GM21381 (cell line): ENCODE results near the gene FBXW9.
"Not testable (repeated sequence)": the region's sequence is repeated elsewhere in the genome, so short reads cannot be mapped to it uniquely, and the experiment has no call there.

Experiments
- ATAC-seq: cut with Tn5 transposase; IDR thresholded peaks from one replicate; pipeline ENCODE4 v1.9.1; 2021; ENCODE audit warnings: mild to moderate bottlenecking, moderate library complexity; ENCODE audit not compliant: unreplicated experiment

The FBXW9 gene

GRCh38 chr19:12681074-12681987 is 15.1 kb downstream of the FBXW9 start, which contains the start of gene DHPS:
Gene DHPS, minus strand, starts transcription at chr19:12681880. Its CDS starts 114 bp downstream, at chr19:12681766.
- ATAC-seq, result peak; percentile 59

DNA sequence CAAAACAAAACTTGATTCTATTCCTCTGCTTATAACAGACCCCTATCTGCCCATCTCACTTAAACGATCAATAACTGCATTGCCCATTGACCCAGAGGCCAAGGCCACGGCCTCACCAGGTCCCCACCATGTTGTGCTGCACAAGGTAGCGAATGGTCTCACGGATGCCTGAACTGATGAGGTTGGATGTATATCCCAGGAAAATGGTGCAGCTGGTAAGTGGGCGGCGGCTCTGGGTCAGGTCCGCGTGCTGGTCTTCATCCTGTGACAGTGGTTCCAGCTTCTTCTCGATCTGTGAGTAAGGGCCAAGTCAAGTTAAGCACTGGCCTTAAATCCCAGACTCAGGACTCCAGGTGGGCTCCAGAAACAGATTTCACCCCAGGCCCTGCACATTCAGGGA is 16.4 kb downstream of the FBXW9 start:
- no peak for ATAC-seq

GRCh38 chr19:12678039-12678438 is 18.4 kb downstream of the FBXW9 start:
- not testable (repeated sequence) for ATAC-seq

DNA sequence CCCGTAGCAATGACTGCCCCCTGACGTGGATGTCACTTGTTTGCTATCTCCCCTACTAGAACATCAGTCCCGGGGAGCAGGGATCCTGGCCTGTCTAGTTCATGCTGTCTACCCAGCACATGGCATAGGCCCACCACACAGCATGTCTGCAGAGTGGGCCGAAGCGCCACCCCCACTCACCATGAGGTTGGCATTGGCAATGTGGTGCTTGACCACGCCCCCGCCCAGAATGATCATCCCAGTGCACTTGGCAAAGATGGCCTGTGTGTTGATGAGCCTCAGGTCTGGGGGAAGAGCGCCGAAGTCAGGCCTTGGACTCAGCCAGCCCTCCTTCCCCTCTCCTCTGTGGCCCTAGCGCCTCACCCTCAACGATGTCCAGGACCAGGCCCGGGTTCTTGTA is 19.5 kb downstream of the FBXW9 start:
- ATAC-seq, result no peak

DNA sequence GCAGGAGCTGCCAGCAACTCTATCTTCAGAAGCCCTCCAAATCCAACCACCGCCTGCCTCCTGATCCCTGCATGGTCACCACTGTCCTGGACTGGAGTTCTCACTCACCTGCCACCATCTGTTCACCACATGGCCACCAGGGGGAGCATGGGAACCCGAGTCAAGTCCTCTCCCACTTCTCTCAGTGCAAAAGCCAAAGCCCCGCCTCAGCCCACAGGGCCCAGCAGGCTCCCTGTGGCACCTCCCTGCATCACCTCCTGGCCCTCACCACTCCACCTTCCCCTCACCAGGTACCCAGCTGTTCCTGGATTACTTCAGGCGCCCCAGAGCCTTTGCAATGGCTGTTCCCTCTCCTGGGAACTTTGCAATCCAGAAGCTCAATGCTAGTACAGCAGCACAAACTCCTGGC is 20.0 kb downstream of the FBXW9 start:
- ATAC-seq, result no peak

GRCh38 chr19:12675940-12676339 is 20.5 kb downstream of the FBXW9 start:
- no peak for ATAC-seq

DNA sequence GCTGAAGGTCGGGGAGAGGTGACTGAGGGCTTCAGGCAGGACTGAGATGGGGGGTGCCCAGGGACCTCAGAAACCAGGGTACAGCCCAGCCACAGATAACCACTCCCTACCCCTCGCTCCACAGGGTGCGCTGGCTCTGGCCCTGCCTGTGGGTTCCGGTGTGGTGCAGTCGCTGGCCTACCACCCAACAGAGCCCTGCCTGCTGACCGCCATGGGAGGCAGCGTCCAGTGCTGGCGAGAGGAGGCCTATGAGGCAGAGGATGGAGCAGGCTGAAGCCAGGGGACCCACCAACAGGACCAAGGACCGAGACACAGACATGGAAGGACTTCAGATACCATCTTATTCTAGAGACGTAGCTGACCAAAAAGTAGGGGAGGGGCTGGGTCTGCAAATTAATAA is 21.0 kb downstream of the FBXW9 start:
- no peak for ATAC-seq

- ATAC-seq, result no peak
Observed at GRCh38 chr19:12672744-12673143, 23.7 kb downstream of the FBXW9 start.

- ATAC-seq, result no peak
Observed at GRCh38 chr19:12670159-12670928, 26.1 kb downstream of the FBXW9 start.

GRCh38 chr19:12669270-12670158 is 26.9 kb downstream of the FBXW9 start:
- no peak for ATAC-seq

DNA sequence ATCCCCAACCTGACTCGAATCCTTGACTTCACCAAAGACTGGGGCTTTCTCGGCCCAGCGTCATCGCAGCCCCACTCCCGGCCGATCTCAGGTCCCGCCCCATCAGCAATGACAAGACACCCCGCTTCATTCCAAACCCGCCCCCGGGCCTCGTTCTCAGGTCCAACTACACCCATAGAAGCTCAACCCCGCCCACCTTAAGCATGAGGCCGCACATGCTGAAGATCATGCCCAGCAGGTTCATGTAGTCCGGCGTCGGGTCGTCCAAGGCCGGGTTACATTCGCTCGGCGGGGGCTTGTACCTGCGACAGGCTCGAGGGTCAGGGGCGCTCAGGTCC is 27.5 kb downstream of the FBXW9 start:
- no peak for ATAC-seq

- ATAC-seq, result no peak
Observed at GRCh38 chr19:12668346-12668745, 28.1 kb downstream of the FBXW9 start.

DNA sequence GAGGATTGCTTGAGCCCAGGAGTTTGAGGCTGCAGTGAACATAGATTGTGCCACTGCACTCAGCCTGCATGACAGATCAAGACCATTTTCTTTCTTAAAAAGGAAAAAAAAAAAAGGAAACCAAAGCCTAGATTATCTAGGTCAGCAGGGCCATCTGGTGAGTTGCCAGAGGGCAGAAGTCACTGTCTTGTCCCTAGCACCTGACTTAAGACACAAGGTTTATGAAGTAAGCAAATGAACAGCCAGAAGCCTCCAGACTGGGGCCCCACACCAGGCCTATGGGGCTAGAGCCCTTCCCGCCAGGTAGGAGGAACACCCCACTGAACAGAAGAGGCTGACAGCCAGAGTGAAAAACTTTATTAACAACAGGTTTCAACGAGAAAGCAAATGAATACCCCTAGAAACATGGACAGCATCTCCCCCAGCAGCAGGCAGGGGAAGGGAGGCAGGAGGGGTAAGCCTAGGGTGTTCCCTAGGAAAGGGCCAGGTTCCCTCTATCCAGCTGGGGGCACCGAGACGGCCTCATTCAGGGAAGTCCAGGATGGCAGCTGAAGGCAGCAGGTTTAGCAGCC is 28.6 kb downstream of the FBXW9 start:
- no peak for ATAC-seq

DNA sequence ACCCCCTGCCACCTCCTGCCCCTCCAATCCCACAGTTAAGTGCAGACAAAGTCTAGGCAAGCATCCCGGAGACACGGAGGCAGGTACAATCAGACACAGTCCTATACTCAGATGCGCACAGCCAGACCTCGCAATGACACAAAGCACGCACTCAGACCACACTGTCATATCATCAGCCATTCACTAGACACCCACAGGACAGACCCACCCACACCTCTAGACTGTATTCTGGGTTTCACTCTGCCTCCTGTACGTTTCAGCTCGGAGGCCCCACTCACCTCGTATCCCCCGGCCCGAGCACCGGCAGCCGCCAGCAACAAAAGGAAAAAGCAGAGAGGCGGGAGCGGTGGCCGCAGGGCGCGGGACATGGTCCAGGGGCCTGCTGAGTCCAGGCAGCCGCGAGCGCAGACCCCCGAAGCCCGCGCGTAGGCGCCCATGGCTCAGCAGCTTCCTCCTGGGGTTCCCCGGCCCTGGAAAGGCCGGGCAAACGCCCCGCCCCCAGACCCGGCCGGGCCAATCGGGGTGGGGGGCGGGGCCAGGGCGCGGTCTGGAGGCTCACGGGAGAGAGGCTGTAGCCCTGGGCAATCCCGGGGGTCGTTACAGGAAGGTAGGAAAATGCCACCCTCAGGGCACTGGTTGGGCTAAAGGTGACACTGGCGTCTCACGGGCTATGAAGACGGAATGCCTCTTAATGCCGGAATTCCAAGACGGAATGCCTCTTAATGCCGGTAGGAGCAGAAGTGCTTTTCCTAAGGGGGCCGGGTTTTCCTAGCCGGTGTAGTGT is 30.0 kb downstream of the FBXW9 start, which contains the start of the genes MAN2B1 and WDR83:
Gene MAN2B1, minus strand, starts transcription at position 478 of the 784 bp plus-strand sequence. Its CDS starts 41 bp downstream, at position 437.
Gene WDR83, plus strand, starts transcription at position 543 of the 784 bp plus-strand sequence. CDS start 2,984 bp downstream, outside the sequence.
- no peak for ATAC-seq

DNA sequence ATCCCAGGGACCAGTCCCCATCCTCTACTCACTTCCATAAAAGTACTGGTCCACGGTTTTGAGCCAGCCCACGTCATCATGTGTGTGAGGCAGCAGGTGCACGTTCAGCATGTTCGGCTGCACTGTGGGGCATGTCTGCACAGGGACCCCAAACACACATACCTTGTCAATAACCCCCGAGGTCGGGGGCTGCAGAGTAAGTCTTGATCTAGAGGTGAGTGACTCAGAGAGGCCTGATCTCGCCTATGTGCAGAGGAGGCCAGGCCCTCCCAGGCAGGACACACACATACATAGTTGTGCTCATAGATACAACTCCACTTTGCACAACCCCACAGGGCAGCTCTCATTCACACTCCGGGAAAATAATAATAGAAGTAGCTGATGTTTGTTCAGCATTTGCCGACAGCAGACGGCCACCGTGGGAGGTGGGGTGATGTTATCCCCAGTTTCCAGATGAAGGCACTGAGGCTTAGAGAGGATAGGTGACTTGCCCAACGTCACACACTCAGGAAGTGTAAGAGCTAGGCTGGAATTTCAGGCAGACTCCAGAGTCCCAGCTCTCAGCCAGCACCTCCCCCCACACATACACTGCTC is 30.7 kb downstream of the FBXW9 start:
- no peak for ATAC-seq

GRCh38 chr19:12665281-12665573 is 31.2 kb downstream of the FBXW9 start:
- ATAC-seq, result no peak

DNA sequence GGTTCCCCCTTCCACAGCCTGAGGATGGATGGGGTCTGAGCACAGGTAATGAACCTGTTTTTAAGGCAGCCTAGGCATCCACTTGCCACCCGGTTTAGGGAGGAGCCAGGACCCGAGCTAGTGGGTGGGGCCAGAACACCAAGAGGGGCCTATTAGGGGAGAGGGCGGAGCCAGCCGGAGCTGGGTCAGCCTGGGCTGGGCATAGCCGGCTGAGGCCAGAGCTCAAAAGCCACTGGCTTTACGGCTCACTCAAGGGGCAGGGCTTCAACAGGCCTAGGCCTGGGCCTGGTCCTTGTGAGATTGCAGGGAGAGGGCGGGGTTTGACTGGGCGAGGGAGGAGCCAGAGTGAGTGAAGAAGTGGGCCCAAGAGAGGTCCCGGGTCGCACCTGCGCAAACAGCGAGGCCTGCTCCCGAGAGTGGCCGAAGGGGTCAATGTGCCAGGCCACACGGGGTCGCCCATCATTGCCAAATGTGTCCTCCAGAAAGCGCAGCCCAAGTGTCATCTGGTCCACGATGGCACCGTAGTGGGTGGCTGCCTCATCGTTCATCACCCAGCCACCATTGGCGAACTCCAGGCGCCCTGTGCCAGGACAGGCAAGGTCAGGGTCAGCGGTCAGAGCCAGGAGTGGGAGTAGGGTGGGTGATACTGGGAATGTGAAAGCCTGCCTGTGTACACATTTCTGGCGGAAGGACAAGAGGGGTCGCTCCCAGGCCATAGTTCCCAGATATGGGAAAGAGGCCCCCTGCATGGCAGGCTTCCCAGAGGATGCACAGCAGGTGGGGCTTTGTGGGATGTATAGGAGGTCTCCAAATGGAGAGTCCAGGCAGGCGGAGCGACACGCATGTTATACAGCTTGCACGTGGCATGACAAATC is 31.8 kb downstream of the FBXW9 start:
- ATAC-seq, result no peak

GRCh38 chr19:12660980-12661379 is 35.5 kb downstream of the FBXW9 start:
- ATAC-seq, result no peak
